ENCODE results near the gene CNTN1.

- TF ChIP-seq MAX (IDR thresholded peaks at IDR 0.05; ENCODE audit: low read depth, low read length), result no peak
- TF ChIP-seq USF2 (IDR thresholded peaks at IDR 0.05; ENCODE audit: borderline replicate concordance, low read depth, low read length), result no peak
- no peak for TF ChIP-seq CTCF (IDR thresholded peaks at IDR 0.05 in 2 of 3, conservative IDR thresholded peaks at IDR 0.05 in 1 of 3; ENCODE audit: control insufficient read depth in 2 of 3, extremely low read depth in 1 of 3, insufficient read depth in 1 of 3, low read depth in 3 of 3, low read length in 3 of 3)
- TF ChIP-seq TAF1 (IDR thresholded peaks at IDR 0.05; ENCODE audit: borderline replicate concordance, low read depth, low read length), result no peak
Measured at GRCh38 chr12:40953076-40953475, 260.8 kb downstream of the CNTN1 start.
